Measurements from ENCODE around the gene NCAM1.

Gene NCAM1

DNA sequence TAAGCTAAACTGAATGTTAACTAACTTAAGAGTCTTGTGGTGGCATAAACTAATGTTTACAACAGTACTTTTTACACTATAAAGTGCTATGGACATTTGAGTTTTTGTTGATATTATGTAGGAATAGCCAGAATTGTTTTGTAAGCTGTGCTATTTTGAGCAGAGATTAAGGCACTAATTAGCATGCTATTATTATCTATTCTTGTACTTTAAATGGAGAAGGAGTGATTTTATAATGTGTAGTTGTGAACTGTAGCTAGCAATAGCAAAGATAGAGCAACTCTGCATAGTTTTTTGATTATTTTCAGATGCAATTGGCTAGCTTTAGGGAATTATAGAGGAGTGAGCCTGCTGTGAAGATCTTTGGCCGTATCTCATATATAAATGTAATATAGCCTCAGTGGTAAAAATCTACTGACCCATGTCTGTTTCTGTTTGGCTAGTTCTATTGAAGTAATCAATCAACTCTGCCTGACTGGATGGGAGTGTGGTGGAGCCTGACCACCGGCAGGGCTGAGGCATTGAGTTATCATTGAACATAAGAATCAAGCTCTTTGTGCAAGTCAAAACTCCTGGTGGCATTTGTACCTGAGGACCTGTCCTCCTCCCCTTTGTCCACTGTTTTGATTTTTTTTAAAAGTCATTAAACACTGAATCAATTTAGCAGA, 34.3 kb downstream of the NCAM1 start:
- H3K36me3 Mint-ChIP-seq, result no peaks in the 10 kb centered on the region
- peaks cover 6% of the 10 kb centered on the region for H3K27me3 Mint-ChIP-seq
- H3K9me3 Mint-ChIP-seq, result no peaks in the 10 kb centered on the region
- ATAC-seq, result no peak
- no peaks in the 10 kb centered on the region for H3K4me1 Mint-ChIP-seq
- H3K27ac Mint-ChIP-seq, result no peak overlapping the region
- H3K4me3 Mint-ChIP-seq, result no peak overlapping the region

GRCh38 chr11:112996994-112997393, 35.8 kb downstream of the NCAM1 start:
- Mint-ChIP-seq H3K27ac (no peak overlapping the region), H3K36me3 (no peaks in the 10 kb centered on the region), H3K4me1 (no peaks in the 10 kb centered on the region), H3K4me3 (no peak overlapping the region), H3K27me3 (peaks cover 6% of the 10 kb centered on the region), H3K9me3 (no peaks in the 10 kb centered on the region)
- ATAC-seq, result no peak

DNA sequence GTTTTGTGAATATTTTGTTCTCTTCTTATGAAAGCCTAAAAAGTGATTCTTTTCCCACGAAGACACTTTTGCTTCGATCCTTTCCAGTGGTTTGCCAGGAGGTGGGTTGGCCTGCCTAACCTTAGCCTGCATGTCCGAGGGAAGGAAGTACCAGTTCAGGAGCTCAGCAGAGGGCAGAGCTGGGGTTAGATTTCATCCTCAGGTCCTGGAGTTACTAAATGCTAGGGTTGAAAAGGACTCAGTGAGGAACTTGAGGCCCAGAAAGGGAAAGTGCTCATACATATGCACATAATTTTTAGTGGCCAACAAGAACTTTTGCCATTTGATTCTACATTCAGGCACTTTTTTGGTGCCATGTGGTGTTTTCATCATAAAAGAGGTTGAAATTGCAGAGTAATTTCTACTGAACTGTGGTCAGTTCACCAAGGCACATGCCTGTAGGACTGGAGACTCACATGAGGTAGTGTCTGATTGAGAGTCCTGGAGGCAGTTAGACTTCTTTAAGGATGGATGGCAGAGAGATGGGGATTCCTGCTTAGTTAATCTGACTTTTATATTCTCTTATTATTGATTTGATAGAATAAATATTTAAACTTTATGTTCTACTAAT, 36.7 kb downstream of the NCAM1 start:
- ATAC-seq, result no peak
- Mint-ChIP-seq H3K36me3 (no peaks in the 10 kb centered on the region), H3K4me1 (no peaks in the 10 kb centered on the region), H3K9me3 (no peaks in the 10 kb centered on the region), H3K27me3 (peaks cover 6% of the 10 kb centered on the region), H3K27ac (no peak overlapping the region), H3K4me3 (no peak overlapping the region)

DNA sequence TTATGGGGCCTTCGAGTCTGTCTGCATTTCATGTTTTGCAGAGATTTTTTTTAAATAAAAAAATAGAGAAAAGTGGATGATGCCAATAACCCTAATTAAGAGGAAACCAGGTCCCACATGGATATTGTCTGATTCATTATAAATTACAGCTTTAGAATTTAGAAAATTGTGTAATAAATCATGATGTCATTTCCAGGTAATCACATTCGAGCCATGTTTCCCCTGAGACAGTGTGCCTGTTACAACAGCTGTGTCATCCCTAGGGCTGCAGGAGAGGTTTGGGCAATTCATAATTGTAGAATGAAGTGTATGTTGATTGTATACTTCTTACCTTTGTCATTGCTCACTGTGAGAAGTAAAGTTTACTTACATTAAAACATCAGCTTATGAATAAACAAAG, 38.3 kb downstream of the NCAM1 start:
- H3K27ac Mint-ChIP-seq, result no peak overlapping the region
- H3K36me3 Mint-ChIP-seq, result no peaks in the 10 kb centered on the region
- H3K4me3 Mint-ChIP-seq, result no peak overlapping the region
- peaks cover 6% of the 10 kb centered on the region for H3K27me3 Mint-ChIP-seq
- no peaks in the 10 kb centered on the region for H3K4me1 Mint-ChIP-seq
- H3K9me3 Mint-ChIP-seq, result no peaks in the 10 kb centered on the region
- ATAC-seq, result no peak

DNA sequence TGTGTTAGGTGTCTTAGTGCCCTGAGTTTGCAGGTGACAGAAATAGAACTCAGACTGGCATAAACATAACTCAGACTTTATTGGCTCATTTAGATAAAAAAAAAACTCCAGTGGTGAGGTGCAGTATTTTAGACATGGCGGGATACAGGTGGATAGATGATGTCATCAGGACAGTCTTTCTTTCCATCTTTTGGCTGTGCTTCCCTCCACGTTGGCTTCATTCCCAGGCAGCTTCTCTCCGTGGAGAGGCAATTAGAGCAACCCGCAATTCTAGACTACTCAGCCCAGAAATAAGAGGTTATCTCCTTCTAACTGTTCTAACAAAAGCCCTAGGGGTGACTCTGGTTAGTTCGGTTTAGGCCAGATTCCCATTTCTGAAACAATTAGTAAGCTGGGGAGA, 40.5 kb downstream of the NCAM1 start:
- Mint-ChIP-seq H3K4me1 (no peaks in the 10 kb centered on the region), H3K36me3 (no peaks in the 10 kb centered on the region)
- no peak for ATAC-seq

DNA sequence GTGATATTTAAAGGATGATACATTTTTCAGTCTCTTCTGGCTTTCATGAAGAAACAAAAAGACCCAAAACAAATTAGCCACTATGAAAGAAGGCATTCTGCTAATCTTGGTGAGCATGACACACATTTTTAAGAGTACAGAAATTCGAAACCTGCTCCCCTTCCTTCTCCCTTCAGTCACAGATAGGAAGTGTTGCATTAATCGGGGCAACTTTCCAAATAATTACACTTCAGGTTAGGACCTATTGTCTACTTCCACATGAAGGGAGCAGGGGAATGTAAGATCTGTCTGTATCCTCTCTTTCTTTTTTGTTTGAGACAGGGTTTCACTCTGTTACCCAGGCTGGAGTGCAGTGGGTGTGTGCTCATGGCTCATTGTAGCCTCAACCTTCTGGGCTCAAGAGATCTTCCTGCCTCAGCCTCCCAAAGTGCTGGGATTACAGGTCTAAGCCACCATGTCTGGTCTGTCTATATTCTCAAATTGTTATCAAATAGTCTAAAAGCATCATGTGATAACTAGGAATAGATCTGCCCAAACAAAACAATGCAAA, 45.8 kb downstream of the NCAM1 start:
- no peak for ATAC-seq
- H3K9me3 Mint-ChIP-seq, result peaks cover 2% of the 10 kb centered on the region
- H3K36me3 Mint-ChIP-seq, result no peaks in the 10 kb centered on the region
- H3K27me3 Mint-ChIP-seq, result no peaks in the 10 kb centered on the region
- no peaks in the 10 kb centered on the region for H3K4me1 Mint-ChIP-seq
- no peak overlapping the region for H3K27ac Mint-ChIP-seq
- no peak overlapping the region for H3K4me3 Mint-ChIP-seq

More for the DNA sequence above, 40.5 kb downstream of the NCAM1 start:
- H3K27me3 Mint-ChIP-seq, result peaks cover 6% of the 10 kb centered on the region
- H3K9me3 Mint-ChIP-seq, result no peaks in the 10 kb centered on the region
- no peak overlapping the region for H3K27ac Mint-ChIP-seq
- H3K4me3 Mint-ChIP-seq, result no peak overlapping the region

DNA sequence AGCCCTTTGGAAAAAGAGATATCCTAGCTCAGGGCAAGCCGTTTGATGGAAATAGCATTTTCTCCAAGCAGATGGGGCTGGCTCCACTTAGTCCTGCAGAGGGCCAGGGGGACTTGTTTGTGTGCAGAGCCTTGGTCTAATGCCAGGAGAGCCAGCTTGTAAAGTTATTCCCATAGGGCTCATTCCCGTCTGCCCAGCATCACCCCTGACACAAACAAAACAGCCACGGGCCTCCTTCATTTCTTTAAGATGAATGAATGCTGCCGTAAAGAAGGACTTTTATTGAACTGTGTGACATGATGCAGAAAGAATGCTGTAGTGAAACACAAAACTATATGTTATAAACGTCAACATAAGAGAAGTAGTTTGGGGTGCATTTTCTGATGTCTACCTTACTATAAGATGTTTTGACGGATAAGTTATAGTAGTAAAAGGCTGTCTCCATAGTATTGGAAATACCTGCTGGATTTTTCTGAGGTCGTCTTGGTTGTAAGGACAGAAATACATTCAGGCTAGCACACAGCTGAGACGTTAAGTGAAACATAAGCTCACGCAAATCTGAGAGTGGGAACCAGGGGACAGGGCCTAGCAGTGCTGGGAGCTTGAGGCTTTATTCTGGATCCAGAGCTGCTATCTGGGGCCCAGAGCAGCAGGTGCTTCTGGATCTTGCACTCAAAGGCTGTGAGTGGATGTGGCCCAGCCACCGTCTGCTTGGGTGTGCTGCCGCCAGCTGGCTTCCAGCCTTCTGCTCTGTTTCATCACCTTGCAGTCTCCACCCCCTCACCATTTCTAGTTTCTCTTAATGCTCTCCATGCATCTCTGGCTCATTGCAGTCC, 53.3 kb downstream of the NCAM1 start:
- Mint-ChIP-seq H3K27ac (no peak overlapping the region), H3K36me3 (no peaks in the 10 kb centered on the region), H3K4me3 (no peak overlapping the region), H3K4me1 (no peaks in the 10 kb centered on the region), H3K27me3 (no peaks in the 10 kb centered on the region), H3K9me3 (peaks cover 2% of the 10 kb centered on the region)
- ATAC-seq, result no peak

DNA sequence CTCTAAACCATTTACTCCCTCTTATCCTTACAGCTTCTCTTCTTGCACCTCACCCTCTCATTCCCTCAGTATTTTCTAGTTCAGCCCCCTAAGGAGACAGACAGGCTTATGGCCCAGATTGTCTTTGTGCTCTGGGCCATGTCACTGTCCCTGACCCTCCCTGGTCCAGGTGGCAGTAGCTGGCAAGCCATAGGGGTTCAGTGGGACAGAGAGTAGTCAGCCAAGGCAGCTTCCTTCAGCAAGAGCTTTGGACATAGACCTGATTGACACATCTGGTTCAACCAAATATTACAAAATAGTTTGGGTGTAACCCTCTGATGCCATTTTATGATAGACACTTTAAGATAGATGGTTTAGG, 53.9 kb downstream of the NCAM1 start:
- H3K36me3 Mint-ChIP-seq, result no peaks in the 10 kb centered on the region
- ATAC-seq, result no peak
- H3K27me3 Mint-ChIP-seq, result no peaks in the 10 kb centered on the region
- H3K4me3 Mint-ChIP-seq, result no peak overlapping the region
- no peaks in the 10 kb centered on the region for H3K4me1 Mint-ChIP-seq
- no peak overlapping the region for H3K27ac Mint-ChIP-seq
- peaks cover 2% of the 10 kb centered on the region for H3K9me3 Mint-ChIP-seq

GRCh38 chr11:113016905-113017304, 55.7 kb downstream of the NCAM1 start:
- no peaks in the 10 kb centered on the region for H3K27me3 Mint-ChIP-seq
- no peak overlapping the region for H3K4me3 Mint-ChIP-seq
- H3K4me1 Mint-ChIP-seq, result no peaks in the 10 kb centered on the region
- no peaks in the 10 kb centered on the region for H3K36me3 Mint-ChIP-seq
- H3K9me3 Mint-ChIP-seq, result peaks cover 1% of the 10 kb centered on the region
- H3K27ac Mint-ChIP-seq, result no peak overlapping the region
- ATAC-seq, result no peak

- ATAC-seq, result no peak
- H3K36me3 Mint-ChIP-seq, result no peaks in the 10 kb centered on the region
- no peaks in the 10 kb centered on the region for H3K4me1 Mint-ChIP-seq
- H3K9me3 Mint-ChIP-seq, result no peaks in the 10 kb centered on the region
- no peak overlapping the region for H3K4me3 Mint-ChIP-seq
- no peaks in the 10 kb centered on the region for H3K27me3 Mint-ChIP-seq
- no peak overlapping the region for H3K27ac Mint-ChIP-seq
These were observed 57.7 kb downstream of the NCAM1 start for GRCh38 chr11:113018913-113019312.

DNA sequence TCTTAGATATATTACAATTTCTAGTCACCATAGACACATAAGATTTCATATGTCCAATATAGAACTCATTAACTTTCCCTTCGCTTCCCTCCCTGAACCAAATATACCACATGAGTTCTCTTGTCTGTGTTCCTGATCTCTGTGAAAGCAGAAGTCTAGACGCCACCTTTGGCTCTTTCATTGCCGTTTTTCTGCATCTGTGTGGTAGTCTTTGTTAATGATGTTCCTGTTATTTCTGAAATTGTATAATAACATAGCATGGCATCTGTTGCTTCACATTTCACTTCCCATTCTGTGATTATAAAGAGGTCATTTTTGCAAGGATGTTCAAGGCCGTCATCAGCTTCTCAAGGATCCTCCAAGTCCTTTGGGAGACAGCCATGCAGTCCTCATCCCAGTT, 58.5 kb downstream of the NCAM1 start:
- no peaks in the 10 kb centered on the region for H3K4me1 Mint-ChIP-seq
- H3K27ac Mint-ChIP-seq, result no peak overlapping the region
- no peak overlapping the region for H3K4me3 Mint-ChIP-seq
- no peaks in the 10 kb centered on the region for H3K36me3 Mint-ChIP-seq
- H3K27me3 Mint-ChIP-seq, result no peaks in the 10 kb centered on the region
- no peaks in the 10 kb centered on the region for H3K9me3 Mint-ChIP-seq
- ATAC-seq, result no peak

DNA sequence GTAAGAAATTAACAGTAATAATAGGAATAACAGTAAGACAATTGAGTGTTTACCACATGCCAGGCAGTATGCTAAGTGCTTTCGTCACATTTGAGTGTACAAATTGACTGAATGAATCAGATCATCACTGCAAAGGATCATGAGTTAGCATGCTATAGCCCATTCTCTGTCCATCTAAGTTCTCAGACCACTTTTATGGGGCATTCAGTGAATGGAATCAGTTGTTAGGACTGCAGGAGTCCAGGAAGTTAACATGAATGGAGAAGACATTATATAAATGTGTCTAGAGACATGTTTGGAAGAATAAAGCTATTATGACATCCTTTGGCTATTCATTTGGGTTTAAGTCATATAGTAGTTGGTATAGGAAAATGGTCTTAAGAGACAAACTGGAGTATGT, 59.9 kb downstream of the NCAM1 start:
- Mint-ChIP-seq H3K27me3 (peaks cover 9% of the 10 kb centered on the region), H3K9me3 (no peaks in the 10 kb centered on the region), H3K36me3 (no peaks in the 10 kb centered on the region)

GRCh38 chr11:113022262-113022661, 61.0 kb downstream of the NCAM1 start:
- Mint-ChIP-seq H3K27ac (no peak overlapping the region), H3K27me3 (peaks cover 9% of the 10 kb centered on the region), H3K9me3 (no peaks in the 10 kb centered on the region), H3K4me1 (no peaks in the 10 kb centered on the region), H3K4me3 (no peak overlapping the region), H3K36me3 (no peaks in the 10 kb centered on the region)
- ATAC-seq, result no peak

More for the DNA sequence above, 59.9 kb downstream of the NCAM1 start:
- H3K27ac Mint-ChIP-seq, result no peak overlapping the region
- no peaks in the 10 kb centered on the region for H3K4me1 Mint-ChIP-seq
- no peak overlapping the region for H3K4me3 Mint-ChIP-seq
- ATAC-seq, result no peak

- H3K4me3 Mint-ChIP-seq, result no peak overlapping the region
- H3K27ac Mint-ChIP-seq, result no peak overlapping the region
- no peaks in the 10 kb centered on the region for H3K9me3 Mint-ChIP-seq
- no peaks in the 10 kb centered on the region for H3K4me1 Mint-ChIP-seq
- H3K36me3 Mint-ChIP-seq, result no peaks in the 10 kb centered on the region
- H3K27me3 Mint-ChIP-seq, result peaks cover 9% of the 10 kb centered on the region
- no peak for ATAC-seq
These were observed 62.0 kb downstream of the NCAM1 start for GRCh38 chr11:113023228-113023627.

DNA sequence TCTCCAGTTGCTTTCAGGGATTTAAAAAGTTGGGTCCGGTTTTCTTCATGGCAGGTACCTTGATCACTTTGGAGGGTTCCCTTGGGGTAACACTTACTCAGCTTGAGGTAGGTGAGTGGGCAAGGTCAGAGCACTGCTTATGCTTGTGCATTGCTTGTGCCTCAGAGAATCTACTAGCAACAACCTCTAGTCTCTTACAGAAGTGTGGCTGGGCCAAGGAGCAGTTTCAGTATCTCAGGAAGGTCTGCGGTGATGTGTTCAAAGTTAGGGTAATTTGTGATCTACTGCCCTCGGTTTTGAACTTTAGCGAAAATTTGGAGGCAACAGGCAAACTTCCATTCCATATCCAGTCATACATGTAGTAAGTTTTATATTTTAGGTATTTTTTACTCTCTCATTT, 62.8 kb downstream of the NCAM1 start:
- Mint-ChIP-seq H3K4me1 (no peaks in the 10 kb centered on the region), H3K27me3 (peaks cover 9% of the 10 kb centered on the region), H3K4me3 (no peak overlapping the region), H3K36me3 (no peaks in the 10 kb centered on the region), H3K27ac (no peak overlapping the region), H3K9me3 (no peaks in the 10 kb centered on the region)
- ATAC-seq, result no peak

All from stimulated activated memory B cell treated with anti-CD40 and anti-IgM and Interleukin-4, amounts not matched to agents 10 μg/mL and 1 μg/mL and 100 μg/mL, for 72 hours (primary cell).